ENCODE results near the gene UNC119B.

UNC119B gene

DNA sequence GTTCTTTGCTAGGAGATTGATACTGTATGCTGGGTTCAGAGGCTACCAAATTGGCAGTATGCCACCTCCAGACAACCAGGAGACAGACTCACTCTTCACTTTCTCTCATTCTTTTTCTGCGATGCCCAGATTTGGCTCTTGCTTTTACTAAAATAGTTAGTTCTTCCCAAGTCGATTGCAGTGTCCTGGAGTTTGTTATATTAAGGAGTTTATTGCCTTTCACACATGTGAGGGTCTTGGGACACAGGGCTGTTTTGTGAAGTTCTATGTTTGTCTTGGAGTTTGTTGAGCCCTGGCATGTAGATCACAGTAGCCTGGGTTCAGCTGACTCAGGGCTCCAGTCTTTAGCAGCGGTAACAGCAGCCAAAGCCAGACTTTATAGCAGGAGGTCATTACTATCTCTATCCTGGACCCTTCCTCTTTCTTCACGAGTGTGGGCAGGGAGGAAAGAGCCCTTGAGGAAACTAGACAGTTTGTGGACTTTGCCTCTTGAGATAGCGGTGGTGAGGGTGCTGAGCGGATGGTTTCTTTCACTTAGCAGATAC is 21.7 kb upstream of the UNC119B start:
- no peak for DNase-seq

GRCh38 chr12:120689397-120690082 is 20.7 kb upstream of the UNC119B start:
- no peak for DNase-seq

DNA sequence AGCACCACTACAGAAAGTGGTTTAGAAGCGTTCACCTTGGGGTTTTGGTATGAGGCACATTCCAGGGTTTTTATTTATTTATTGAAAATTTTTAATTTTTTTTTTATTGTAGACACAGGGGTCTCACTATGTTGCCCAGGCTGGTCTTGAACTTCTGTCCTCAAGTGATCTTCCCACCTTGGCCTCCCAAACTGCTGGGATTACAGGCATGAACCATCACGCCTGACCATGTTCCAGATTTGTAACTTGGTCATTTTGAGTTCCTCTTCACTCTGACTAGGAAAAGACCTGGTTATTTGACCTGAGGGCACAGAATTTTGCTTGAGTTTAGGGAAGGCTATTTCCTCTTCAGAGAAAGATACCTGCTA is 20.2 kb upstream of the UNC119B start:
- no peak for DNase-seq

- DNase-seq, result no peak
Measured at GRCh38 chr12:120690978-120691377, 19.3 kb upstream of the UNC119B start.

DNA sequence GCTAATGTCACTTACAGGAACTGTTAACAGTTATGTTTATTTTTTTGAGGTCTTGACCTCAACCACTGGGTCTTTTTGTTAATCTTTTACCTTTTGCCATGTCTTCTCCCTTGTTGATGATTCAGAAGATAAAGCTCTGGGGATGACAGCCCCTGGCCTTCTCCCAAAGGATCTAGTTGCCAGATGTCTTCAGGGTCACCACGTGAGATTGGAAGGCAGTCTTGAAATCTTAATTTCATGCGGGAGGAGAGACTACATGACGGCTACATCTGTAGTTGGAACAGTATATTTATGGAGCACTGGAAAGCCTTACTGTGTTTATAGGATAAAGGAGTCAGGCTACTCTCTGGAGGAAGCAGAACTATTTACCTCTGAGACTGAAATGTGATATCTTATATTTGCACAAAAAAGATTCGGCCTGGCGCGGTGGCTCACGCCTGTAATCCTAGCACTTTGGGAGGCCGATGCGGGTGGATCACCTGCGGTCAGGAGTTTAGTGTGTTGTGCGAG is 17.7 kb upstream of the UNC119B start:
- DNase-seq, result no peak

- DNase-seq, result no peak
Measured at GRCh38 chr12:120693848-120694247, 16.4 kb upstream of the UNC119B start.

DNA sequence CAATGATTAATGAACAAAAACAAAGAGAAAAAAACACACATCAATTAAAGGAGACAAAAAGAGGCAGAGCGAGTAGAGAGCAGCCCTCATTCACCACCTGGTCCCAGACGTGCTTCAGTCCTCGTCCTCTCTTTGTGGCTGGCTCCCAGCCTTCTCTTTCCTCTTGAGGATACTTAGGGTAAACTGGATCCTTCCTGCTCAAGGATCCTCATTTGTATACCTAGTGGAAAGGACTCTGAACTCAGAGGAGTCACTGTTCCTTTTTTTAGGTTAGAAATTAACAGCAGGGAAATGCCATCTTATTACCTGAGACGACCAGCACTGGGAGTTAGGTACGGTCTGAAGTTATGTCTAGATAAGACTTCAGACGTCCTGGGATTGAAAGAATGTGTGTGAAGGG is 13.6 kb upstream of the UNC119B start:
- no peak for DNase-seq

- no peak for DNase-seq
Measured at GRCh38 chr12:120697344-120697743, 12.9 kb upstream of the UNC119B start.

GRCh38 chr12:120698665-120699064 is 11.6 kb upstream of the UNC119B start:
- no peak for DNase-seq

DNA sequence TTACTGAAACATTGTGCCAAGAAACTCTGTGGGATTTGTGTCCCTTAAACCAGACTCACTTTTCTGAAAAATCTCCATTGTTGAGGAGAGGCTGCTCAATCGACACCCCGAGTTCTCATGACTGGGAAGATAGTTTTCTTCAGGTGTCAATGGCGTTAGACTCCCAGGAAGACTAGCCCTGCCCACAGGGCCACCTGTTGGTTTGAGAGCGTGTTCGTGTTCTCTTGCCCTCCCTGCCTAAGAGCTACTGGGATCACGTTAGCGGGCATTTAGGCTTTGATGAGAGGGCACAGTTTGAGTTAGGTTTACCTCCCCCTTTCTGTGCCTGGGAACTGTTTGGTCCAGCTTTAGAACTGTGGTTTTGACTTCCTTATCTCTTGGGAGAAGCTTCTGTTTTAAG is 10.7 kb upstream of the UNC119B start:
- DNase-seq, result no peak

- no peak for DNase-seq
Measured at GRCh38 chr12:120700886-120701285, 9.4 kb upstream of the UNC119B start.

- DNase-seq, result no peak
Measured at GRCh38 chr12:120702637-120703036, 7.6 kb upstream of the UNC119B start.

- no peak for DNase-seq
Measured at GRCh38 chr12:120703311-120703942, 6.8 kb upstream of the UNC119B start.

DNA sequence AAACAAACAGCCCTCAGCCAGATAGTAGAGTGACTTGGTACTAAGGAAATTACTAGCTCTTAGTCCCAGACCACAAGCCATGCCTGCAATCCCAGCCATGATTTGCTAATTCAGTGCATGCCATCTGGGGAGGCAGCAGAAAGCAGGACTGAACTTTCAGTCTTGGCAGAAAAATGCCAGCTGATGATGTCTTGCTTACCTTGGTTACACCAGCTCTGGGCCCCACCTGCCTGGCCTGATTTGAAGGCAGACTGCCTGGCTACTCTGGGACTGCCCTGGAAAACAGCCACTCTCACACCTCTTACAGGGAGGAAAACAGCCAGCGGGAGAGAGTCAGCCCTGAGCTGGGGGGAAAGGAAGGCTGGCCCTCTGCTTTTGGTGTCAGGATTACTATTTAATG is 4.6 kb upstream of the UNC119B start:
- no peak for DNase-seq

- DNase-seq, result no peak
Measured at GRCh38 chr12:120706029-120706428, 4.2 kb upstream of the UNC119B start.

DNA sequence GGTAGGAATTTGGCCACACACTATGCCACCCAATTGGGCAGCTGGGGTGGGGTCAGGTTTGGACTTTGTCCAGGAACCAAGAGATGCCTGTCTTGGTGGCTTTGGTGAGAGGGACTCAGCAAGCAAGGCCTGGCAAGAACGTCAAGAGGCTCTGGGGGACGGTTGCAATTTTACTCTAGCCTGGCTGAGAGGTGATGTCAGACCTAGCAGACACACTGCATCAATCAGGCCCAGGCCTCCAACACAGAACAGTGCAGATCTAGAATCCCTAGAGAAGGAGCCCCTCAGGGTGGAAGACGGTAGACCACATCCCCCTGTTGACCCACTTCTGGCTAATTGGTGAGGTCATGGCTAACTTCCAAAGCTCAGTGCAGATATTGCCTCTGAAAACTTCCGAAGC is 1.6 kb upstream of the UNC119B start:
- no peak for DNase-seq

DNA sequence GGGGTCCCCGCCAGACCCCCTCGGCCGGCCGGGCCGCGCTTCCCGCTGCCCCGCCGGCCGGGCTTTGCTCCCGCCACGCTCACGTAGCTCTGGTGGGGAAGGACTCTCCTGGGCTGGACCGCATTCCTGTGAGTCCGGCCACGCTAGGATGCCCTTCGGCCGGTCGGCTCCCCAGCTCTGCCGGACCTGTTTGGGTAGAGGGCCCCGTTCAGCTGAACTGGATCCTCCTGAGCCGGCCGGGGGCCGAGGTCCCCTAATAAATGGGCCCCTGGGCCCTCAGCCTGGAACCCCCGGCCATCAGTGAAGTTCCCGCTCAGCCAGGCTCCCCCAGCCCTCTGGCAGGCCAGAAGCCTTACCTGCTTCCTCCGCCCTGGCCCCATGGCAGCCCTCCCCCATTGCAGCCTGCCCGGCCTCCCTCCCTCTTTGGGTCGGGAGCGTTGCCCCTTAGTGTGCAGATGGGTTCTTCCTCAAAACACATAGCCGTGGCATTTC is 593 bp downstream of the UNC119B start:
- DNase-seq, result no peak

DNA sequence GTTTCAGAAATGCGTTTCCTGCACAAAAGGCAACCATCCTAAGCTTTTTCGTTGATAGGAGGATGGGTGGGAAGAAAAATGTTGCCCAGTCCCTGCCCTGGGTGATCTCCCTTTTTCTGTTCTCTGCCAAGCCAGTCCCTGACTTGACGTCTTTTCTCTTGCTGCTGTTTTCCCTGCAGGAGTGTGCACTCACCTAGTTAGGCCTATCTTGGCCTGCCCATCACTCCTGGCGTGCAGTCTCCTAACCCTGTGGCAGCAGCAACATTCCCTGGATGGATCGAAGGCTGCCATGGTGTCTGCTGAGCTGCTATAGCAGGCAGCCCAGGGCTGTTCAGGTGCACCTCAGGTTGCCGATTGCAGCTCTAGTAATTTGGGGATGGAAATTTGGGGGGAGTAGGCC is 1.2 kb downstream of the UNC119B start:
- no peak for DNase-seq

DNA sequence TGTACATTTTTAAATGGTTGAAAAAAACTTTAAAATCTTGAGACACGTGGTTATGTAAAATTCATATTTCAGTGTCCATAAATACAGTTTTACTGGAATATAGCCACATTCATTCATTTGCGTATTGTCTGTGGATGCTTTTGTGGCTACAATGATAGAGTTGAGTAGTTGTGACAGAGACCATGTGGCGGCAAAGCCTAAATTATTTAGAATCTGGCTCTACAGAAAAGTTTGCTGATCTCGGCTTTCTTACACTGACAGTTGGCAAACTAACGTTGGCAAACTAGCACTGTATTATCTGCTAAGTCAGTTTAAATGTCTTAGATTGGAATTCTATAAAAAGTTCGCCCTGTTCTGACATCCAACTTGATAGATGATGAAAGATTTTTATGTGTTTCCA is 2.4 kb downstream of the UNC119B start:
- no peak for DNase-seq

DNA sequence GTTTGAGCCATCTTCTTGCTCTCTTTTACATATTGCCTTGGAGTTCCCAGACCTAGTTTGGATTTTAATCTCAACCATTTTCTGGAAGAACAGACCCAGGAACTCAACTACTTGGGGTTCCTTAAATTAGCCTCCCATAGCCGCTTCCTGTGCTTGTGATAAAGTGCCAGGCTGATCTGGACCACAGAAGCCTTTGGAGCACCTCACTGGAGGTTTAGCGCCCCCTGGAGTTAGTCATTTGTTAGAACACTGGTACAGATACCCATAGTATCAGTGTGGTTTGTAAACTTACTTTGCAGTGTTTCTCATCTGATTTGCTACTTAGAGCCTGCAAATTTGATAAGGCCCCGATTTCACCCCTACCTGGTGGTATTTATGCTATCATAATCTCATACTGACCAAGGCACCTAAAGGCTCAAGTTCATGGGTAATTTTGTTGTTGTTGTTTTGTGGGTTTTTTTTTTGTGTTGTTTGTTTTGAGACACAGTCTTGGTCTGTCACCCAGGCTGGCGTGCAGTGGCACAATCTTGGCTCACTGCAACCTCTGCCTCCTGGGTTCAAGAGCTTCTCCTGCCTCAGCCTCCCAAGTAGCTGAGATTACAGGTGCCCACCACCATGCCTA is 3.7 kb downstream of the UNC119B start:
- DNase-seq, result peak; percentile 77

- DNase-seq, result no peak
Measured at GRCh38 chr12:120718055-120718454, 7.8 kb downstream of the UNC119B start.

- DNase-seq, result no peak
Measured at GRCh38 chr12:120719072-120719471, 8.8 kb downstream of the UNC119B start.

DNA sequence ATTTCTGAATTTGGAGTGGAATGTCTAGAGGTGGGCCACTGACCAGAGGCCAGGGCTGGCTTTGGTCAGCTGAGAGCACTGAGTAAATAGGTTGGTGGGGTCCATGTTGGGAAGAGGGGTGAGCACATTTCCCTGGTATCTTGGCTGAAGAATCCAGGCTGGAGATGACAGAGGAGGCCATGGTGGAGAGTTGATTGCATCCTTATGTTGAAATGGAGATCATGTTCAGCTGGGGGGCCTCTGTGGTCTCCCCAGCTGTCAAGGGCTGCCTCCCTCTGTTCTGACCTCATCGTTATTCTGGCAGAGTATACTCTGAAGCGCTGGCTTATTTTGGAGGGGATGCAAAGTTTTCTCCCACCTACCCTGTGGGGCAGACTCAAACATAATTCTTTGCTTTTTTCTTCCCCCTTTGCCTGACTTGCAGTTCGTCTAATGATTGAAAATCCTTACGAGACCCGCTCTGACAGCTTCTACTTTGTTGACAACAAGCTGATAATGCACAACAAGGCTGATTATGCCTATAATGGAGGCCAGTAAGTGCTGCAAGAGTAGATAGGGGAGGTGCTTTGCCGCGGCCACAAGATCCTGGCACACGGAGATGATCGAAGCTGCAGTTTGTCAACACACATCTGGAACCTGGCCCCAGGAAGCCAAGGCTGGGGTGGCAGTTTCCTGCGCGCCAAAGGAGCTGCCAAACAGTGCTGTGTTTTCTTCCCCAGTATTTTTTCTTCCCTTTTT is 9.4 kb downstream of the UNC119B start:
- no peak for DNase-seq

Measured in NCI-H1436 (cell line).